AG04449 (cell line): Measurements from ENCODE around the gene TPM1.

Source experiments
- CTCF ChIA-PET: fragments of 350-600 bp; formaldehyde crosslinking; extraction: SDS; loops from one replicate; lab custom pipeline; 2021; ENCODE audit warnings: antibody characterized with exemption; lab: Yijun Ruan, JAX
- POLR2A ChIA-PET: fragments of 400-600, 350-600 bp; formaldehyde crosslinking; extraction: SDS; loops from one replicate; lab custom pipeline; 2020; ENCODE audit warnings: antibody characterized with exemption, inconsistent platforms; lab: Yijun Ruan, JAX
- DNase-seq: peaks from one replicate; pipeline ENCODE4 v3.0.0-alpha.2; 2010; ENCODE audit warnings: low read depth, low spot score
- H3K4me3 ChIP-seq: 2 replicates; pipeline ENCODE4 v1.5.1; 2011; ENCODE audit warnings: low read depth, mild to moderate bottlenecking, control low read depth, low read length
- TF ChIP-seq, protein P1 (sequence below): IDR thresholded peaks from one replicate; pipeline ENCODE4 v1.5.1; 2011; ENCODE audit warnings: mild to moderate bottlenecking, moderate library complexity, low read length, control low read depth, inconsistent platforms; ENCODE audit not compliant: insufficient read depth; ENCODE audit errors: missing control alignments

Gene TPM1

DNA sequence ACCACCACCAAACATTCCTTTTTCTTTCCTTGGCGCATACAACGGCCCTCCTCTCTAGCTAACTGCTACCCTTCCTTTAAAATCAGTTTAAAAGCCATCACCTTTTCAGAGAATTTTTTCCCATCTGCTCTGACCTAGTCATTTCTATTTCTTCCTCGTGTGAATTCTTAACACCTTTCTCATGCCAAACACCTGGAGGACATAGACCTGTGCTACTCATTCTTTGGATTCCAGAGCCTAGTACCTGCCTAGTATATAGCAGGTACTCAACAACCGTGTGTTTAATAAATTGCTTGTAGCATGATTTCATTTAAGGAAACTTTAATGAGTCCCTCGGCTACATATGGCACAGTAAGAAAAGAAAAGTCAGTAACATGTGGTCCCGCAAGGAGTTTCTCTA lies 2.0 kb upstream of the TPM1 start:
- CTCF ChIA-PET, result interaction anchor here (1.0 to 2.6 kb wide), 7 partner anchors 10 to 258 kb away, joined by 3 to 8 read pairs (median 5); no protein-coding TSS in a partner anchor
- TF ChIP-seq, protein P1, sequence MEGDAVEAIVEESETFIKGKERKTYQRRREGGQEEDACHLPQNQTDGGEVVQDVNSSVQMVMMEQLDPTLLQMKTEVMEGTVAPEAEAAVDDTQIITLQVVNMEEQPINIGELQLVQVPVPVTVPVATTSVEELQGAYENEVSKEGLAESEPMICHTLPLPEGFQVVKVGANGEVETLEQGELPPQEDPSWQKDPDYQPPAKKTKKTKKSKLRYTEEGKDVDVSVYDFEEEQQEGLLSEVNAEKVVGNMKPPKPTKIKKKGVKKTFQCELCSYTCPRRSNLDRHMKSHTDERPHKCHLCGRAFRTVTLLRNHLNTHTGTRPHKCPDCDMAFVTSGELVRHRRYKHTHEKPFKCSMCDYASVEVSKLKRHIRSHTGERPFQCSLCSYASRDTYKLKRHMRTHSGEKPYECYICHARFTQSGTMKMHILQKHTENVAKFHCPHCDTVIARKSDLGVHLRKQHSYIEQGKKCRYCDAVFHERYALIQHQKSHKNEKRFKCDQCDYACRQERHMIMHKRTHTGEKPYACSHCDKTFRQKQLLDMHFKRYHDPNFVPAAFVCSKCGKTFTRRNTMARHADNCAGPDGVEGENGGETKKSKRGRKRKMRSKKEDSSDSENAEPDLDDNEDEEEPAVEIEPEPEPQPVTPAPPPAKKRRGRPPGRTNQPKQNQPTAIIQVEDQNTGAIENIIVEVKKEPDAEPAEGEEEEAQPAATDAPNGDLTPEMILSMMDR, result no peak
- POLR2A ChIA-PET, result interaction anchor here (3.5 kb wide), 1 partner anchor 8 kb away, joined by 14 read pairs; no protein-coding TSS in a partner anchor
- no peak for DNase-seq
- no peak overlapping the region for H3K4me3 ChIP-seq

GRCh38 chr15:63040954-63041353 lies 1.6 kb upstream of the TPM1 start:
- DNase-seq, result no peak
- POLR2A ChIA-PET, result interaction anchor here (3.5 kb wide), 1 partner anchor 7 kb away, joined by 14 read pairs; no protein-coding TSS in a partner anchor

GRCh38 chr15:63041402-63041973 lies 1.1 kb upstream of the TPM1 start:
- H3K4me3 ChIP-seq, result peak overlapping the region; percentile 65
- ChIA-PET CTCF (interaction anchor here (1.0 kb wide), 1 partner anchor 26 kb away, joined by 3 read pairs; no protein-coding TSS in a partner anchor), POLR2A (interaction anchor here (1.0 to 8.1 kb wide), 8 partner anchors 11 to 262 kb away, joined by 3 to 99 read pairs (median 10); no protein-coding TSS in a partner anchor)
- no peak for DNase-seq
- TF ChIP-seq, protein P1, result no peak

More at GRCh38 chr15:63040954-63041353, 1.6 kb upstream of the TPM1 start:
- no peak overlapping the region; the same call in 1 of the 2 replicates for H3K4me3 ChIP-seq
- TF ChIP-seq, protein P1, result no peak
- CTCF ChIA-PET, result interaction anchor here (1.0 to 2.6 kb wide), 2 partner anchors 25 to 194 kb away, joined by 3 to 8 read pairs; no protein-coding TSS in a partner anchor

GRCh38 chr15:63042877-63043334 lies 359 bp downstream of the TPM1 start:
- H3K4me3 ChIP-seq, result peak overlapping the region; percentile 91
- TF ChIP-seq, protein P1, result no peak
- ChIA-PET POLR2A (interaction anchor here (0.6 to 8.1 kb wide), 31 partner anchors 9 to 264 kb away, joined by 3 to 99 read pairs (median 5); no protein-coding TSS in a partner anchor), CTCF (interaction anchor here (0.8 to 1.1 kb wide), 2 partner anchors 20 to 258 kb away, joined by 3 to 4 read pairs; no protein-coding TSS in a partner anchor)
- no peak for DNase-seq

DNA sequence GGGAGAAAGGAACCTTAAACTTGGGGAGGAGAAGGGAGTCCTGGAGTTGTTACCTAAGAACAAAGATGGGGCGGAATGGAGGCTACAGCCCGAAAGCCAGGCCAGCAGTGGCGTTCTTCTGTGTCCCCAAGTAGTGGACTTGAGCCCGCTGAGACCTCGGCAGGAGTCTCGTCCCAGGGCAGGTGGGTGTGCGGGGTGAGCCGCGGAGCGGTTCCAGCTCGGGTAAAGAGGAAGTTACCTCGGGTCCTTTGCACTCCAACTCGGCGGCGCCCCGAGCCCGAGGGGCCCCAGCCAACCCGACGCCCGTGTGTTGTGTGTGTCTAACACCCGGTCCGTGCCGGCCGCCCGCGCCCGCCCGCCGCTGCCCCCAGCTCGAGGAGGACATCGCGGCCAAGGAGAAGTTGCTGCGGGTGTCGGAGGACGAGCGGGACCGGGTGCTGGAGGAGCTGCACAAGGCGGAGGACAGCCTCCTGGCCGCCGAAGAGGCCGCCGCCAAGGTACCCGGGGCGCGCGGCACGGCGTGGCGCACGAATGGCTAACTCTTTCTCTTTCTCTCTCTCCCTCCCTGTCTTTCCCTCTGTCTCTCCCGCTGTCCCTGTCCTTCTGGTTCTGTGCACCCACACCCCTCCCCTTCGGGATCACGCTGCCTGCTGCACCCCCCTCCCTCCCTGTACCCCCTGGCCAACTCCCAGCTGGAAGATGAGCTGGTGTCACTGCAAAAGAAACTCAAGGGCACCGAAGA lies 959 bp downstream of the TPM1 start:
- peak overlapping the region; percentile 91 for H3K4me3 ChIP-seq
- ChIA-PET POLR2A (interaction anchor here (0.6 to 8.1 kb wide), 29 partner anchors 9 to 1053 kb away, joined by 3 to 99 read pairs (median 6); no protein-coding TSS in a partner anchor), CTCF (interaction anchor here (0.8 to 1.3 kb wide), 3 partner anchors 20 to 201 kb away, joined by 3 to 4 read pairs (median 3); no protein-coding TSS in a partner anchor)
- TF ChIP-seq, protein P1, result no peak
- DNase-seq, result no peak
